Islet of Langerhans (tissue), 1 donor: ENCODE measurements around the gene TMUB2.

Experiments used
- FAIRE-seq: peaks from one replicate; lab custom pipeline; 2011; peaks lifted over from hg19 to GRCh38; lab: Jason Lieb, UNC

TMUB2 gene

DNA sequence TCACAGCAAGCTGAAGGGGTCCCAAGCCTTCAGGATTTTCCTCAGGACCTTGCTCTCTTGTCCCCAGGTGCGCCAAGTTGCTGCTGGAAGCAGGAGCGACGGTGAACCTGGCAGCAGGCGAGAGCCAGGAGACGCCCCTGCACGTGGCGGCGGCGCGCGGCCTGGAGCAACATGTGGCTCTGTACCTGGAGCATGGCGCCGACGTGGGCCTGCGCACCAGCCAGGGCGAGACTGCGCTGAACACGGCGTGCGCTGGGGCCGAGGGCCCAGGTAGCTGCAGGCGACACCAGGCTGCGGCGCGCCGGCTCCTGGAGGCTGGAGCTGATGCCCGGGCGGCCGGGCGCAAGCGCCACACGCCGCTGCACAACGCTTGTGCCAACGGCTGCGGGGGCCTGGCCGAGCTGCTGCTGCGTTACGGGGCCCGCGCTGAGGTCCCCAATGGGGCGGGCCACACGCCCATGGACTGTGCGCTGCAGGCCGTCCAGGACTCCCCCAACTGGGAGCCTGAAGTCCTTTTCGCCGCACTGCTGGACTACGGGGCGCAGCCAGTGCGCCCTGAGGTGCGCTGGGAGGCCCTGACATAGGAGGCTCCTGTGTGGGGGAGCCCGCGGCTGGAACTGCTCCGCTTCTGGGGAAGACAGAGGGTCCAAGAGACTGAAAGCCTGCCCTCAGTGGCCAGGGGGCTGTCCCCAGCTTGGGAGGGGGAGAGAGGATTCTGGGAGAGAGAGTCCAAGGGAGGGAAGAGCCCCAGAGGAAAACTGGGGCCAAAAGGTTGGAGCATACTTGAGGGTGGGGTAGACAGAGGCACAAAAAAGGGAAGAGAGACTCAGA is 9.9 kb upstream of the TMUB2 start:
- FAIRE-seq: no peak

DNA sequence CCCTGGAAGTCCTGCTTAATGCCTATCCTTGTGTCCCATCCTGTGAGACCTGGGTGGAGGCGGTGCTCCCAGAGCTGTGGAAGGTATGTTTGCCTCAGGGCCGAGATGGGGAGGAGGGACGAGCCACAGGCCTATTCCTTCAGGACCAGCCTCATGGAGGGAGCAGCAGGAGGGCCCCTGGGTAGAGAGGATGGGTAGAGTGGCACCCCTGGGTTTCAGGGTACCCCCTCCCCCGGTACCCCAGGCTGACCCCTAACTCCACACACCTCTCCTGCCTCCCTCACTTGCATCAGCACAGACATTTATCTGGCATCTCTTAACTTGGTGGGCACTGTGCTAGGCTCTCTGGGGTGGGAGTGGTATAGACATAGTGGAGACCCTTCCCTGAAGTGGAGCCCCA is 9.1 kb upstream of the TMUB2 start:
- FAIRE-seq: no peak

DNA sequence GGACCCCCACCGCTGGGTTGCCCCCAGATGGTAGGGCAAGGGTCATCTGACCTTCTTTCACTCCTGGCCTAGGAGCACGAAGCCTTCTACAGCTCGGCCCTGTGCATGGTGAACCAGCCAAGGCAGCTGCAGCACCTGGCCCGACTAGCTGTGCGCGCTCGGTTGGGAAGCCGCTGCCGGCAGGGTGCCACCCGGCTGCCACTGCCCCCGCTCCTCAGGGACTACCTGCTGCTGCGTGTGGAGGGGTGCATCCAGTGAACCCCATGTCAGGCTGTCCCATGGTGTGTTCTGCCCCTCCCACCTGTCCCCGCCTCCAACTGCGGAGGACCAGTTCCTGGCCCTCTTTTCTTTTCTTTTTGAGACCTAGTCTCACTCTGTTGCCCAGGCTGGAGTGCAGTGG is 8.6 kb upstream of the TMUB2 start:
- FAIRE-seq: no peak

DNA sequence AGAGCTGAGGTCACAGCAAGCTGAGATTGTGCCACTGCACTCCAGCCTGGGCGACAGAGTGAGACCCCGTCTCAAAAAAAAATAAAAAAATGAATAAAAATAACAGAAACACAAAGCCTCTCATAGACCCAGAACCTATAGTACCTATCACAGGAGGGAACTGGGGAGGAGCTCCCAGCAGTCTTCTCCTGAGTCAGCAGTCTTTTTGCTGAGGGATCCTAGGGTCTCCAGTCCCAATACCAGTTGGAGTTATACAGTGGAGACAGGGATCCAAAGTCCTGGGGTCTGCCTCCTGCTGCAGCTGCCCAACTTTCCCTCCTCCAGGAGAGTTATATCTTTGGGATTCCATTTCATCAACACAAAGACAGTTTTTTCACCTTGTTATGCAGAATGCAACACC is 3.7 kb upstream of the TMUB2 start:
- no peak for FAIRE-seq

DNA sequence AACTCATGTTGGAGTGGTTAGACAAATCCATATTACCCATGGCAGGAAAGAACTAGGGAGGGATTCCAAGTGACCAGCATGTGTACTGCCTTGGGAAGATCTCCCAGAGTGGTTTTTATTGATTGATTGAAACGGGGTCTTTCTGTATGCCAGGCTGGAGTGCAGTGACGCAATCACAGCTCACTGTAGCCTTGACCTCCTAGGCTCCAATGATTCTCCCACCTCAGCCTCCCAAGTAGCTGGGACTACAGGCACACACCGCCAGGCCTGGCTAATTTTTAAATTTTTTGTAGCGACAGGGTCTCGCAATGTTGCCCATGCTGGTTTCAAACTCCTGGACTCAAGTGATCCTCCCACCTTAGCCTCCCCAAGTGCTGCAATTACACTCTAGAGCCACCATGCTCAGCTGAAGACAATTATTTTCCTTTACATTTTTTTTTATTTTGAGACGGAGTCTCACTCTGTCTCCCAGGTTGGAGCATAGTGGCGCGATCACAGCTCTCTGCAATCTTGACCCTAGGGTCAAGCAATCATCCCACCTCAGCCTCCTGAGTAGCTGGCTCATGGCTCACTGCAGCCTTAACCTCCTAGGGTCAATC is 2.5 kb upstream of the TMUB2 start:
- FAIRE-seq: no peak

DNA sequence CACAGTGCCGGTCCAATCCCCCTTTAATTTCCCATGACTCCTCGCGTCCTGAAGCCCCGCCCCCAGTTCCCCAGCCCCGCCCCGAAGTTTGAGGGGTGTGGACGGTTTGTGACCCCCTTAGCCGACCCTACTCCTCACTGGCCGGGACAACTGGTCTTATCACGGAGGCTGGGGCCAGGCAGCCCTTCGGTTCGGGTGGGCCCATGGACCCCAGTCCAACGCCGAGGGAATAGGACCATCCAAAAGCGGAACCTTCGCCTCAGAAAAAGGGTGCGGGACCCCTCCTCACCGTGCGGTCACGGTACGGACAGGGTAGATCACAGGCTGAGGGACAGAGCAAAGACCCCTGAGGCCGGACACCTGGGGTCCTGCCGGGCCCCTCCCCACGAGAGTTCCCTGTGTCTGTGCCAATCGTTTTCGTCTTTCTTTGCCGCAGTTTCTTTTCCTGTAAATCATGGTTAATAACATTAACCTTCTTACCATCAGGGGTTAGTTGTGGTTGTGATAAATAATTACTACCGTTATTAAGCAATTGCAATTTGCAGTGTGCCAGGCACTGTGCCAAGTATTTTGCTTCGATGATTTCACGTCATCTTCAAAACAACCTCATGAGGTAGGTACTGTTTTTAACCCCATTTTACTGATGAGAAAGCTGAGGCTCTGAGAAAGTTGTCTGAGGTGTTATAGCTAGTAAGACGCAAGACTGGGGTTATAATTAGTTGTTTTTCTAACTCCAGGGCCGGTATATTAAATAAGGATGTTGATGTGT is 543 bp downstream of the TMUB2 start:
- FAIRE-seq: no peak

DNA sequence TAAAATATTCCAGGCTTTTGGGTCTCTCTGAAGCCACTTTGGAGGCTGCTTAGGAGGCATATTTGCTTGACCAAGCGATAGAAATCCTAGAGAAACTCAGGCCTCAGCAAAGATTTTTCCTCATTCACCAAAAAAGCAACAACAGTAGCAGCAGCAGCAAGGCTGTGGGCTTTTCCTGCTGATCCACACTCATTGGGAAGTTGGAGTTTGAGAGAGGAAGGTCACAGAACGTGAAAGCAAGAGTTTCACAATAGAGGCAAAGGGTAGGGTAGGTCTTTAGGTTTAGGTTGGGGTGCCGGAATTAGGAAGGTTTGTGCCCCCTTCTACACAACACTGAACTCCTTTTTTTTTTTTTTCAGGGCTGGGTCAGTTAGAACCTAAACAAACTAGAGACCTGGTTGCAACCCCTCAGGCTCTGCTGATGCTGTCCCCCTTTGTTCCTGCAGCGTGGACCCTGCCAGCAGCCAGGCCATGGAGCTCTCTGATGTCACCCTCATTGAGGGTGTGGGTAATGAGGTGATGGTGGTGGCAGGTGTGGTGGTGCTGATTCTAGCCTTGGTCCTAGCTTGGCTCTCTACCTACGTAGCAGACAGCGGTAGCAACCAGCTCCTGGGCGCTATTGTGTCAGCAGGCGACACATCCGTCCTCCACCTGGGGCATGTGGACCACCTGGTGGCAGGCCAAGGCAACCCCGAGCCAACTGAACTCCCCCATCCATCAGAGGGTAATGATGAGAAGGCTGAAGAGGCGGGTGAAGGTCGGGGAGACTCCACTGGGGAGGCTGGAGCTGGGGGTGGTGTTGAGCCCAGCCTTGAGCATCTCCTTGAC is 2.0 kb downstream of the TMUB2 start:
- FAIRE-seq: no peak

DNA sequence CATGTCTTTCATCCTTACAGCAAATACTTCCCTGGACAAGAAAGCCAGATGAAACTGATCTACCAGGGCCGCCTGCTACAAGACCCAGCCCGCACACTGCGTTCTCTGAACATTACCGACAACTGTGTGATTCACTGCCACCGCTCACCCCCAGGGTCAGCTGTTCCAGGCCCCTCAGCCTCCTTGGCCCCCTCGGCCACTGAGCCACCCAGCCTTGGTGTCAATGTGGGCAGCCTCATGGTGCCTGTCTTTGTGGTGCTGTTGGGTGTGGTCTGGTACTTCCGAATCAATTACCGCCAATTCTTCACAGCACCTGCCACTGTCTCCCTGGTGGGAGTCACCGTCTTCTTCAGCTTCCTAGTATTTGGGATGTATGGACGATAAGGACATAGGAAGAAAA is 3.7 kb downstream of the TMUB2 start:
- FAIRE-seq: no peak

DNA sequence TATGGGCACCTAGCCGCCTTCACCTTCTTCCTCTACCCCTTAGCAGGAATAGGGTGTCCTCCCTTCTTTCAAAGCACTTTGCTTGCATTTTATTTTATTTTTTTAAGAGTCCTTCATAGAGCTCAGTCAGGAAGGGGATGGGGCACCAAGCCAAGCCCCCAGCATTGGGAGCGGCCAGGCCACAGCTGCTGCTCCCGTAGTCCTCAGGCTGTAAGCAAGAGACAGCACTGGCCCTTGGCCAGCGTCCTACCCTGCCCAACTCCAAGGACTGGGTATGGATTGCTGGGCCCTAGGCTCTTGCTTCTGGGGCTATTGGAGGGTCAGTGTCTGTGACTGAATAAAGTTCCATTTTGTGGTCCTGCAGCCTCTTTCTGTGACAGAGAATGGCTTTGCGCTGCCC is 4.6 kb downstream of the TMUB2 start:
- FAIRE-seq: no peak

DNA sequence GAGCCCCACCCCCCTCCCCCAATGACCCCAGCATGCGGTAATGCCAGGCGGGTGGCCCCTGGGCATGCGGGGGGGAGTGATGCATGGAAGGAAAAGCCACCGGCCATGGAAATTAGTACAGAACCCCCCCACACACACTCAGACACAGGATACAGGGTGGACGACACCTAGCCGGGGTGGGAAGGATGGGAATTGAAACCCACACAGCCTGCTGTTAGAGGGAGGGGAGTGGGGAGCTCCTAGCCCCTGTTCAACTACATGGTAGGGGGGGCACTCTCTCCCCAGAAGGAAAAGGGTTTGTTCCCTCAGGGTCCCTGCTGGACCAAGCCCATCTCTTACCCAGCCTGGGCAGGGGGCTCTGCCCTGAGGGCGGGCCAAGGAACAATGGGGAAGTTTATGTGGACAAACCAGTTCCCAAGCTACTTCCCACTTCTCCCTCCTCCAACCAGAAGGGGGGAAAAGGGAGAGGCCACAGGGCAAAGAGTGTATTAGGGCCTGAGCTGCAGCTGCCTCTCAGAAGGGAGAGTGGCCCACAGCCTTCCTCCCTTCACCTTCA is 5.2 kb downstream of the TMUB2 start:
- FAIRE-seq: no peak

DNA sequence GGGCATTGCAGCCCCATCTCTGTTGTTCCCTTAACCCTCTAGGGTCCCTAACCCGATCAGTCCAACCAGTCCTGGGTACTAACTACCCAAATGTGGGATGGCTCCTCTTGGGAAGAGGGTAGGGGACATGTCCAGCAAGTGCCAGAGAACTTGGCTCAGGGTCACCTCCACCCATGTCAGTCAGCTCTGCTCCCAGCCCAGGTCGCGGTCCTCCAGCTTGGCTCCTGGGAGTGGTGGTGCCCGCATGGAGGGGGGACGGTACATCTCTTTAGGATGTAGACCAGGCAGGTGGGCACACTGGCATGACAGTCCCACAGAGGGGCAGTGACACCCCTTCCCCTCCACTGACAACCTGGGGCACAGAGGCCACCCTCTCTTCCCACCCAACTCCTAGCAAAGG is 6.0 kb downstream of the TMUB2 start:
- FAIRE-seq: no peak

DNA sequence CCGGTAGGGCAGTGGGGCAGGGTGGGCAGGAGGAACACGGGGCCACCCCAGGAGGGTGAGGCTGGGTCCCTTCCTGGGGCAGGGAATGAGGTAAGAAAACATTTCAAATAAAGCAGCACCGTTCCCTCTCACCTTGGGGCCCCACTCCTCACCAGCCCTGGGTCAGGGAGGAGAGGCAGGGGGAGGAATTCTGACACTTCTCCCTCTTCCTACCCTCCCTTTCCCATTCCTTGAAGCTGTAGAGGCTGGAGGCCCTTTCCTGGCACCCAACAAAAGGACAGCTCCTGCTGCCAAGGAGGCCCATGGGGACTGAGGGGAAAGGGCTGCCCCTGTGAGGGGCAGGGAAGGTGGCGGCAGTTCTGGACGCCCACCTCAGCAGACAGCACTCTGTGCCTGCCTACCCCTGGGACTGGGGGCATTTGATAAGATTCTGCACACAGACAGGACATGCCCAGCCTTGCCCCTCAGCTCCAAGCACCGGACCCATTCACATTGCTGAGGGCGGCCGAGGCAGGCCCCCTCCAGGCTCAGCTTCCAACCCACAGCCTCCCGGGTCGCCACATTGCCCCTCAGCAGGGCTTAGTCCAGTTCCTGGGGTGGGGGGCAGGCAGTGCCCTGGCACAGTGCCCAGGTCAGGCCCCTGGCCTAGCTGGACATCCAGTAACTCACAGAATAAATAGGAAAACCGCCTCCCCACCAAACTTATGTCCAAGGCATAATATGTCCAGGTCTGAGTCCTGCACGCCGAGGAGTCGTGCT is 6.7 kb downstream of the TMUB2 start:
- no peak for FAIRE-seq

DNA sequence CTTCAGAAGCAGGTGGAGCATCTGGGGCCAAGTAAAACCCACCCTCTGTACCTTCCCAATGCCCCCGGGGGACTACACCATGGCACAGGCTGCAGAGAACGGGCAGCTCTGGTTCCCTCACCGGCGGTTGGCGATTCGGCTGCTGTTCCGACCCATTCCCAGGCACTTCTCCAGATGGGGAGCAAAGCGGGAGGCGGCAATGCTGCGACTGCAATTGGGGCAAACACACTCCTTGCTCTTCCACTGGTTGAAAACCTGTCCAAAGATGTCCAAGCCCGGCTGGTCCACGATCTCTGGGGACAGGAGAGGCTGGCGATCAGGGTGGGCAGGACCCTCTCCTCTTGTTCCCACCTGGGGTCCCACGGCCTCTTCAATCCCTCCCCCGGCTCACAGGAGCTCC is 10.3 kb downstream of the TMUB2 start:
- no peak for FAIRE-seq

DNA sequence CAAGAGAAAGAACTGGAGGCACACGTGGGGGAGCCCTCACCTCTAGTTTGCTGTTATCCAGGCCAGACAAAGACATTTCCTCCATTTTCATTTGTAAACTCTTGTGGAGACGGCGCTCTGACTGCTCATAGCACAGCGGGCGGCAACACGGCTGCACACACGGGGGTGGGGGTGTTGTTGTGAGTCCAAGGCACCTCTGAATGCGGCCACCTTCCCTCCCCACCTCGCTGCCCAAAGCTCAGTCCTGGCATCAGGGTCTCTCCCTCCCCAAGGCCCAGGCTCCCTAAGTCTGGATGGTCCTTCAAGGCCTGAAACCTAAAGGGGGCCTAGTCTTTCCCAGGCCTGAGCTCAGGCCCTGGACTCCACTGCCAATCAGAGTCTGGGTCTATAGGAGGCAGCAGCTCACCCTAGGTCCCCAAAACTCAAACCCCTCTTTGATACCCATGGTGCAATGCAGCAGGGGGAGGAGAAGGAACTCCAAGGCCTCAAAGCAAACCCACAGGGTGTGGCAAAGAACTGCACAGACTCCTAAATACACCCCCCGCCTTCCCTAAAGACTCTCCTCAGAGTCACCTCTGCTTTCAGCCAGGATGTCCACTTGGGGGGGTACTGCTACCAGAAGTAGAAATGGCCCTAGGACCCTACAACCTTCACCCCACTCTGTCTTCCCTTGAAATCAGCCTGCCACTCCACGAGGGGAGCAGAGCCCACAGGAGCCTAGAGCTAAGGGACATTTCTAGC is 11.4 kb downstream of the TMUB2 start:
- FAIRE-seq: no peak

DNA sequence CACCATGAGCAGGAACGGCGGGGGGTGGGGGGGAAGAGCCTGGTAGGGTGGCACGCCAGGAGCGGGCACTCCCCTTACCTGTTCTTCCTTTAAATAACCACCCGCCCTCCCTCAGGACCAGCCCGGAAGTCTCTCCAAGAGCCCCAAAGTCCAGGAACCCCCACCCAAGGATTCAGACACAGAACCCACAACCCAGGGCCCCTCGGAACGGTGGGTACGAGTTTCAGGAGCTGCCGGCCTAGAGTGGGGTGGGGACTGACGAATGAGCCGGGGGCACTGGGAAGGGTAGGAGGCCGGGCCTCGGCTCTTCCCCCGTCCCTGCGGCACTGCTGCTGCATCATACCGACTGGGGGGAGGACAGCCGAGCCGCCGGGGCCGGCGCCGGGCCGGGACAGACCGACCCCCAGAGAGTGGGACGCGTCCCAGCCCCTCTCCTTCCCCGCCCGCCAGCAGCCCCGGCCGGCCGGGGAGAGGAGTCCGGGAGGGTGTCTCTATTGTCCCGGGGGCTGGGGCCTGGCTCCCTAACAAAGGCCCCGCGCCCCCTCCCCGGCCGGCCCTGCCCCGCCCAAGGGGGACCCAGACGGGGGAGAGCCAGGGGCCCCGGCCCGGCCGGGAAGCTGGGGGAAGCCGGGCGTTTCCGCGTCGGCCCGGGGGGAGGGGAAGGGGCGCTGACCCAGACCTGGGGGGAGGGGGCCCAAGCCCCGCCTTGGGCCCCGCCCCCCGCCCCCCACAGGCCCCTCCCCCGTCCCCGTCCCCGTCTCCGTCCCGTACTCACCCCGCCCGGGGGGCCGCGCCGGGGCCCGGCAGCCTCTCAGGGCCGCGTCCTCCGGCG is 12.2 kb downstream of the TMUB2 start:
- no peak for FAIRE-seq

DNA sequence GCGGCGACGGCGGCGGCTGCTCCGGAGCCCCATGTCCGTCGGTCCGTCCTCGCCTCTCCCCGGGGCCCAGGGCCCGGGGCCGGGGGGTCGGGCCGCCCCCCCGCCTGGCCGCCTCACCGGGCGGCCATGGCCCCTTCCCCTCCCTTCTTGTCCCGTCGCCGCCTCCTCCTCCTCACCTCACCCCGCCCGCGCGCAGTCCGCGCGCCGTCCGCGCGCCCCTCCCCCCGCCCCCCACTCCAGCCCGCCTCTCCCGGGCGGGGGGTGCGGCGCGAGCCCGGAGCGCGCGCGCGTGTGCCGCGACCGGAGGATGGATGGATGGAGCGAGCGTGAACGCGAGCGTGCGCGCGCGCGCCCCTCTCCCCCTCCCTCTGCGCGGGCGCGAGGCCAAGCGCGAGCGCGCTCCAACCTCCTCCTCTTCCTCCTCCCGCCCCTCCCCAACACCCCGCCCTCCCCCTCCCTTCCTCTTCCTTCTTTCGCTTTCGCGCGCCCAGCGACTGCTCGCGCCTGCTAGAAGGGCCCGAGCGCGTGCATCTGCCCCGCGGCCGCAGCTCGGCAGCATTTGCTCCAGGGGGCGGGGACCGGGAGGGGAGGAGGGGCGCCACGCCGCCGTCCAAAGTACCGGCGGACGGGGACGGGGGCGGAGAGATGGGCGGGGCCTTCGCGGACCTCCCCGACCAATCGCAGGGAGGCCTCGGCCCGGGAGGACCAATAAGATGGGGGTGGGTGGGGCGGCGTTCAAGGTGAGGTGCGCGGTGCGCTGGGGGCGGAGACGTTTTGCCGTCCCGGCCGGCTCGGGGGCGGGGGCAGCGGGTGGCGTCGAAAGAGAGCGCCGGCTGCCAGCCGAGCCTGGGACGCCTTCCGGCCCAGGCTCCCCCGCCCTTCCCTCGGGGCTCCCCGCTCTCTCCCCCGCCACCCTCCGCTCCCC is 13.0 kb downstream of the TMUB2 start, which contains the start of gene ATXN7L3:
ATXN7L3 (minus strand) TSS at position 332 of the 925 bp plus-strand sequence. CDS start 1,814 bp downstream, outside the sequence.
- FAIRE-seq: no peak

DNA sequence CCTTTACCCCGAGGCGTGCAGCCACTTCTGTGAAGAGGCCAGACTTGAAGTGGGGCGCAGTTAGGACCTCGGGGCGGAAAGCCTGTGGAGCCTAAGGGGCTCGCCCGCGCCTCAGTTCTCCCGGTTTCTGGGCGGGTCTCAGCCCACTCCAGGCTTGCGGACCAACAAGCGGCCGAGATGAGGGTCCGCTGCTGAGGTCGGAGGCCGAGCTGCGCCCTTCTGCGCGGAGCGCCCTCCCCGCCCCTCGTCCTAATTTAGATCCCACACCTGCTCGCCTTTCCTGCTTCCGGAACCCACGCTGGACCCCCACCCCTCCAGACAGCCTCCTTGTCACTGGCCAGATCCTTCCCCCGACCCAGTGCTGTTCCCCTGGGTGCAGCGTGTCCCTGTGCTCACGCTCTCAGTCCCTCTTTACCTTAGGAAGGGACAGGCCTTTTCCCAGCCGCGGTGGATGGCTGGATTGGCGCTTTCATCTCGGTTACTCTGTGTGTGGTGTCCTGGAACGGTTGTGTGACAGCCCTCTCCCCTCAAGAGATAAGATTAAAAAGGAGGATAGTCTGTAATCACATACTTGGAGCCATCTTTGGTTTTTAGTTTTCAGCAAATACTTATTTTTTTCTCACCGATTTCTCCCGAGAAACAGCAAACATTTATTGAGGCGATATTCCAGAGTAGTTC is 13.8 kb downstream of the TMUB2 start:
- FAIRE-seq: no peak

DNA sequence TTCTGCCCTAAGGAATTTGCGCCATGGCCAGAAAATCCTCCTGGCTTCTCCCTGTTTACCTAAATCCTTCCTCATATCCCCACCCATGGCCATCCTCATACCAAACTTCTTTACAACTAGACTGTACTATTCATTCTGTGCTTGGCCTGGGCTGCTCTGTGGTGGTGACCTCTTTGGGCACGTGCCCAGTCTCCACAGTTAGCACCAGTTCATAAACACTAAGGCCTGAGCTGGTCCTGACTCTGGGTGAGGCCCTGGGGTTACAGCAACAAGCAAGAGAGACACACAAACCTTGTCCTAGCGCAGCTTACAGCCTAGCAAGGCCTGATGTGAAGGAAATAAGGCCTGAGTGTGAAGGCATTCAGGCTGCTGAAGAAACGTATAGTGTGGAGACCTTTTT is 16.0 kb downstream of the TMUB2 start:
- FAIRE-seq: no peak
